VCaP (cell line): ENCODE results near the gene USP53.
"Not testable (repeated sequence)": the region's sequence is repeated elsewhere in the genome, so short reads cannot be mapped to it uniquely, and the experiment has no call there.

Experiments
- H3K27ac ChIP-seq: fragments of 450-650 bp; 2 replicates; pipeline ENCODE4 v1.5.1; 2017
- TF ChIP-seq, protein P1 (sequence below): fragments of 450-650 bp; conservative IDR thresholded peaks from 2 replicates; pipeline ENCODE4 v1.5.1; 2017; ENCODE audit warnings: mild to moderate bottlenecking, moderate library complexity

The USP53 gene

DNA sequence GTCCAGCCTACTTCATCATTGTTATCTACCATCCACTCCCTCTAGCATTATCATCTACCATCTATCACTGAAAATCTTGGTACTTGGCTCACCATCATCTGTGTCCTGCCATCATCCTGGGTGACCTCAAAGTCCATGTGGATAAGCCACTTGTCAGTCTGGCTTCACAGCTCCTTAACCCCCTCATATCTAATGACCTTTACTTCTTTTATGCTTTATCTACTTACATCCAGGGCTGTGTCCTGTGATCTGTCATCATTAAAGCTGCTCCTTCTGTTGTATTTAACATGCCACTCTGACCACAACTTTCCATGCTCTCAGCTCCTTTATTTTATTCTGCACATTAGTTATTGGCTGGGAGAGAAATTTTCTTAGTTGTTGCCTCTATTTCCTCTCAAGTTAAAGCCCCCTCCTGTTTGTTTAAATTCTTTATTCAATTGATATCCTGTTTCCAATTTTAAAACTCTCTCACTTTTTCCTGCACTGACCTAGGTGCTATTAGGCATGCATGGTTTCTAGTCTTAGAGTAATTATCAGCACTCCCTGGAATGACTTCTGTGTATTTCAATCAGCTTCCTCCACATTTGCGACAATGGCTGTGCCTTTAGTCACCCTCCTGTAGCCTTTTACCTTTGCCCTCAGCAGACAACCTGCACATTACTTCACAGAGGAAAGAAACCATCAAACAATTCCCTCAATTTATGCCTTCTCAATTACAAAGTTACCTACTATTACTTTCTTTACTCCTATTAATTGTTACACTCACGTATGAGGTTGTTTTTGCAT is 117.5 kb downstream of the USP53 start:
- TF ChIP-seq, protein P1, sequence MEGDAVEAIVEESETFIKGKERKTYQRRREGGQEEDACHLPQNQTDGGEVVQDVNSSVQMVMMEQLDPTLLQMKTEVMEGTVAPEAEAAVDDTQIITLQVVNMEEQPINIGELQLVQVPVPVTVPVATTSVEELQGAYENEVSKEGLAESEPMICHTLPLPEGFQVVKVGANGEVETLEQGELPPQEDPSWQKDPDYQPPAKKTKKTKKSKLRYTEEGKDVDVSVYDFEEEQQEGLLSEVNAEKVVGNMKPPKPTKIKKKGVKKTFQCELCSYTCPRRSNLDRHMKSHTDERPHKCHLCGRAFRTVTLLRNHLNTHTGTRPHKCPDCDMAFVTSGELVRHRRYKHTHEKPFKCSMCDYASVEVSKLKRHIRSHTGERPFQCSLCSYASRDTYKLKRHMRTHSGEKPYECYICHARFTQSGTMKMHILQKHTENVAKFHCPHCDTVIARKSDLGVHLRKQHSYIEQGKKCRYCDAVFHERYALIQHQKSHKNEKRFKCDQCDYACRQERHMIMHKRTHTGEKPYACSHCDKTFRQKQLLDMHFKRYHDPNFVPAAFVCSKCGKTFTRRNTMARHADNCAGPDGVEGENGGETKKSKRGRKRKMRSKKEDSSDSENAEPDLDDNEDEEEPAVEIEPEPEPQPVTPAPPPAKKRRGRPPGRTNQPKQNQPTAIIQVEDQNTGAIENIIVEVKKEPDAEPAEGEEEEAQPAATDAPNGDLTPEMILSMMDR, result no peak
- H3K27ac ChIP-seq, result no peak overlapping the region

DNA sequence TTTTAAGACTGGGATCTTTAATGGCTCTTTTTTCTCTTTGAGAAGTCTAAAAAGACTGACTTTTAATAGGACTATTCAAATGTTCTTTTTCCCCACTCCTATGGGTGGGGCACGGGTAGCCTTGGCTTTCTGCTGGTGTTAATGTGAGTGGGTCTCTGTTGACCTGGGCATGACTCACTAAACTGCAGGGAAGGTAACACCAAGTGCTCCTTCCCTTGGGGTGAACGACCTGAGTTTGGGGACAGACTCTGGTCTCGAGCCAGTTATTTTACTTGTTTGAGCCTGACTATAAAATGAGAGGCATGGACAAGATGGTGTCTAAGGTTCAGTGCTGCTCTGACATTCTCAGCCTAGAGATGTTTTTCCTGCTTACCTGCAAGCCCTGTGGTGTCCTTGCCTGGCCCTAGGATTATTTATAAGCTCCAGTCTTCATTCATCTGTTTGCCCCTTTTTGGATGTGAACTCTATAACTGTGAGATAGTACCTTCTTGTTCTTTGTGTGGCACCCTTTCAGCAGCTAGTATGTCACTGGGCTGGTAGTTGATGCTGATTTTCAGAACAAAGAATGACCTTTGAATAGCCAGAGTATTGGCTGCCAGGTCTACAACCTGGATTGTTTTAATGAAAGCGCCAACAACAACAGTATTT is 123.9 kb downstream of the USP53 start:
- not testable (repeated sequence) for H3K27ac ChIP-seq

DNA sequence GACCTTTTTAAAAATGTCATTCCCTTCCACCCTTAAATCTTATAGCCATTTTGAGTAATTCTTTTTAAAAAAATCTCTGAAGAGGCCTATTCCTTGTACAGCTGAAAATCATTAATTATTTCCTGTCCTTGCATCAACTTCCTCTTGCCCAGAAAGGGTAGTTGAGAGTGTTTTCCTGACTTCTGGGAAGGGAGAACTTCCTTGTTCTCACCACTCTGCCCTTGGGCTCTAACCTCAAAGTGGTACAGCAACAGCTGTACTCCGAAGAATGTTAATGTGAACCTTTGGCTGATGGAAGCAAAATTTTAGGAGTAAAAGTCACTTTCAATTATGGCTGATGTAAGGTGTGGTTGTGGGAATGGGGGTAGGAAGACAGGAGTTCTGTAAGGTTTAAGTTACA is 124.5 kb downstream of the USP53 start:
- H3K27ac ChIP-seq, result no peak overlapping the region
- TF ChIP-seq, protein P1, result no peak

DNA sequence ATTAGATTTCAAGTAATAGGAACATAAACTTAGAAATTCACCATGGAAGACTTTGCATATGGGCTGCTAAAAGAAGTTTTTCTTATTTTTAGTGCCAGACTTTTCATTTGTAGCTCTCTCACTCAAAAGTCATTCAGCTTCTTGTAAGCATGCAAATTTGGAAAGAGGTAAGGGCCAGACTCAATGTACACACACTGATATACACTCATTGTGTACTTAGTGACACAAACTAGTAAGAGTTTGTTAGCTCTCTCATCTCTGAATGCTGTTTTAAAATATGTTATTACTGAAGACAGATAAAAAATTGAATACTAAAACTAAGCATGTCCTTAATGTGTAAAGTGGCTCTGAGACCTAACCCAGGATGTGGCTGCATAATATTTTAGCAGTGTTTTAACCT is 127.4 kb downstream of the USP53 start:
- not testable (repeated sequence) for H3K27ac ChIP-seq

DNA sequence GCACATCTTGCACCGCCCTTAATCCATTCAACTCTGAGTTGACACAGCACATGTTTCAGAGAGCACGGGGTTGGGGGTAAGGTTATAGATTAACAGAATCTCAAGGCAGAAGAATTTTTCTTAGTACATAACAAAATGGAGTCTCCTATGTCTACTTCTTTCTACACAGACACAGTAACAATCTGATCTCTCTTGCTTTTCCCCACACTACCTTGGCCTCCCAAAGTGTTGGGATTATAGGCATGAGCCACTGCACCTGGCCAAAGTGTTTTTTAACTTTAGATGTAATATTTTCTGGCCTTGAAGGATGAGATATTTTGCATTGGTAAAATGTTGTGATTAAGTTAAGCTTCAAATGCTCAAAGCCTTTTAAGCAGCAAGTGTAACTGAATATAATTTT is 130.8 kb downstream of the USP53 start:
- H3K27ac ChIP-seq, result not testable (repeated sequence)
